GM19438 (cell line): ENCODE measurements around the gene AJUBA.
"Not testable (repeated sequence)": the region's sequence is repeated elsewhere in the genome, so short reads cannot be mapped to it uniquely, and the experiment has no call there.

Source experiments
- ATAC-seq: cut with Tn5 transposase; IDR thresholded peaks from one replicate; pipeline ENCODE4 v1.9.1; 2021; ENCODE audit warnings: low read depth; ENCODE audit not compliant: unreplicated experiment

The AJUBA gene

DNA sequence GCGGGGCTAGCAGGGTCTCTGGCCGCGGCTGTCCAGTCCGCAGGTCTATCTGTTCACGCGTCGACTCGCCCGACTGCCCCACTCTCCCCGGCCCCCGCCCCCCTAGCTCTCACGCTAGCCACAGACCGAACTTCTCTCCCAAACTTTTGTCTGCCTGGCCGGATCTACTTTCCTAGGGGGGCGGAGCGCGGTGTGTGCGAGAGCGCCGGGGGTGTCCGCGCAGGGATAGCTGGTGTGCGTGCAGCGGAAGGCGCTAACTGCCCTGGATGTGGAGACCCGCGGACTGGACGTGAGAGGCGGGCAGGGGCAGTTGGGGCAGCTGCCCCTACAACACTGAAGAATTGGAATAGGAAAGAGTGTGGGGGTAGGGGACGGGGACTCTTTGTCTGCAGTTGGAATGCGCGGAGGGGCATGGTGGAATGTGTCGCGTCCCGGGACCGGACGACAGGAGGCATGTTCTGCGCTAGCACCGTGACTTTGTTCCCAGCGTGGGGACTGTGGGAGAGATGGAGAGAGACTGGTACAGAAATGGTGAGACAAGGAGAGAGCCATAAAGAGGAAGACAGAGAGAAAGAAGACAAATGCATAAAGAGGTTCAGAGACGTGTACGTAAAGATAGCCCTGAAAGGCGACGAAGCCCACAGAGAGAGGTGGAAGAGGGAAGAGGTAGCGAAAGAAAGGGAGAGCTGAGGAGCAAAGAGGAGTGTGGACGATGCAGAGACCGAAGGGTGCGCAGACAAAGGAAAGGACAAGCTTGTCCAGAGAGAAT is at the start of gene AJUBA:
TSS of gene AJUBA (minus strand) at position 75 of the 769 bp plus-strand sequence. CDS start 285 bp downstream, outside the sequence.
- peak; percentile 52 for ATAC-seq

DNA sequence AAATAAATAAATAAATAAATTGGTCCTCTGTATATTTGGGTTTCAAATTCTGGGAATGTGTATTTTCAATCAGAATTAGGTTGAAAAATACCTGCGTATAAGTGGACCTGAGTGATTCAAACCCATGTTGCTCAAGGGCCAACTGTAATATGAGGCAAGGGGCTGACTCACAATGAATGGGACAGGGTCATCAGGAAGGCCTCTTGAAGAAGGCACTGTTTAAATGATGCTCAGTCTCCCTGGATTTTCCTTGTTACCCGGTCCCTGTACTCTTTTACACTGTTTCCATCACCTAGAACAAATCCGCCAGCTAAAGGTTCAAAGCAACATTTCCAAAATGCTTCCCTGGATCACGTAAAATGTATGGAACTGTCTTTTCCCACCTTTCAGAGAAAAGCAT is 48.6 kb upstream of the AJUBA start:
- no peak for ATAC-seq

DNA sequence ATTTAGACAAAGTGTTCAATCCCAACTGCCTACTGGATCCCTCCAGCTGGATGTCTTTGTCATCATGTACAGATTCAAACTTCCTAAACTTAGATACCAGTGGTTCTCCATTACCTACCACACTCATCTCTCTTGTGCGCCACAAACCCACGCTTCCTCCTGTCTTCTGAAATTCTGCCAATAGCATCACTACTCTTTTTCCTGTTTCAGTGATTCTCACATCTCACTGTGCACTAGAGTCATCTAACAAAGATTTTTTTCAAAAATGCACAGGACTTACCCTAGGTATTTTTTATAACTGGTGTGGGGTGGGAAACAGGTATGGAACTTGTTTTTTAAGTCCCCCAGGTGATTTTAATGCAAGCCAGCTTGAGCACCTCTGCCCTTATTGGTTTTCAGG is 46.4 kb upstream of the AJUBA start:
- ATAC-seq: no peak

DNA sequence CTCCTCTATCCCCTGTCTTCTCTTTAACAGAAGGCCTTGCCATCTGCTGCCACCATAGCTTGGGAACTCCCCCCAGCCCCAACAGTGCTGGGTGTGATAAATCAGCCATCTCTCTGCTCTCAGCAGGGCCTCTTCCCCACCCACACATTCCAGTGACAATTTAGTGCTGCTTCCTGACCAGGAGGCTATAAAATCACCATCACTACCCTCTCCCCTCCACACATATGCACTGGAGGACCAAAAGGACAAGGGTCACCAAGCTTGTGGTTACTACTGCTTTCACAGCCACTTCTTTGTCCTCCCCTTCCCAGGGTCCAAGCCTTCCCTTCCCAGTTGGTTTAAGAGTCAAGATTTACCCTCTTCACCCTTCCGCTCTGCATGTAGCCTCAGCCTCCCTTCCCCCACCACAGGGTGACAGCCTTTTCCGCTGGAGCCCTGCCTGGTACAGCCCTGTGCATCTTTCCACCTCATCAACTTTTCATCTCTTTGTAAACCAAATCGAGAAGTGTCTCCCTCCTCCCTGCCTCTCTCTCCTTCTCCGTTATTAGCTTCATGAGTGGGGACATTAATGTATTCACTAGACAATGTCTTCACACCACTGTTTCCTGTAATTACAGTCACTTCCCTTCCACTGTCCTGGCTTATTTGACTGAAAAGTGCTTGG is 42.9 kb upstream of the AJUBA start:
- ATAC-seq: no peak

DNA sequence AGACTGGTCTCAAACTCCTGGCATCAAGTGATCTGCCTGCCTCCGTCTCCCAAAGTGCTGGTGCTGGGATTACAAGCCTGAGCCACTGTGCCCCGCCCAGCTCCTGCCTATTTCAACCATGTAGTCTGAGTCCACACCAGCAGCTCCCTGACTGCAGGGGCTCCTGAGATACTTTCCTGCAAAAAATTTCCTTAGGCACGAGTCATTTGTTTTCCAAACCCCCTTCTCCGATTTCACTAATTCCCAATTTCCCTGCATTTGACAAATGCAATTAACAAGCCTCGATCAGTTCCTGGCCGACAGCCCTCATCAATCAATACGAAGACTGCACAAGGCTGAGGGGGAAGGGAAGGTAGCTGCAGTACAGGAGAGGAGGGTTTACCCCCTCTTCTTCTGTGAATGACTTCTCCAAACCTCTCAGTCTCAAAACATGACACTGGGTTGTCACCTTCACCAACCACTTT is 42.3 kb upstream of the AJUBA start:
- no peak for ATAC-seq

DNA sequence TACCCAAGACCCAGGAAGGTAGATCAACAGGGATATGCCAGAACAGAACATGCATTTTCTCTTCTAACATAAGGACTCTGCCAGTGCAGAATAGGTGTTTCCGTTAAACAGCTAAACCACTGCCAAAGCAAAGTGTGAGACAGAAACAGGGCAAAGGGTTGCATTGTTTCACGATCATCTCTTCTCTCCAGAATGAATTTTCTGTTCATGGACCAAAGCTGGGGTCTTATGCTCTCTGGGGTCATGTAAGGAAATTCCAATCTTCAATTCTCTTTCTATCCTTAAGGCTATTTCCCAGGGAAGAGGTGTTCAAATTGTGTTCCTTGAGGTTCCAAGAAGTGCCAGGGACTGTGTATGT is 41.4 kb upstream of the AJUBA start:
- ATAC-seq: no peak

DNA sequence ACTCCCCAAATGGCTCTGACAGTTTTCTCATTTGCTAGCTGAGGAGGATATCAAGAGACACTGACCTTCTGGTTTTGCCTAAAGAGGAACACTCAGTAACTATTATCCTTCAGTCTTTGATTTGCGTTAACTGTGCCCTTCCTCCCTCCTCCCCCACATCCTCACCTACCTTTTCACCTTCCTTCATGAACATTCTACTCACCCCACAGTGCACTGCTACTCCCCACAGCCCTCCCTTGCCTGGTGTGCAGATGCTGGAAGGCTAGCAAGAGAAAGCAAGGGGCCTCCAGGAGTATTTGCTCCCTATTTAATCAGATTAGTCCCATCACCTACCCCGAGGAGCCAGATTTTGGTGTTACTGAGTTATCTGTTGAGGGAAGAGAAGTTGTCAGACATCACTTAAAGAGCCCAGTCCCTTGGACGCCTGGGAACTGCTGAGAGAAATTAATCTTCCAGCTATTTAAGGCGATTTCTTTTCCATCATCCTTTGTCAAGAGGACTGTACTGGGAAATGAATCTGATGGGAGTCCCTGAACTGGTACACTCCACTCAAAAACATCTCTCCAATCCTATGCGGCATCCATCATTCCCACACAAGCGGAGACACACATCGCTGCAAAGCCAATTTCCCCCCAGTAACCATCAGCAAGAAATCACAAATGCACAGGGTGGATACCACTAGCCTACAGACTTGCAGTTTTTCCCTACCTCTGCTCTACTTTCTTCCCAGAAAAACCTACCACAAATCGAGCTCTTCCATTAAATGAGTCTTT is 40.9 kb upstream of the AJUBA start:
- ATAC-seq: no peak

DNA sequence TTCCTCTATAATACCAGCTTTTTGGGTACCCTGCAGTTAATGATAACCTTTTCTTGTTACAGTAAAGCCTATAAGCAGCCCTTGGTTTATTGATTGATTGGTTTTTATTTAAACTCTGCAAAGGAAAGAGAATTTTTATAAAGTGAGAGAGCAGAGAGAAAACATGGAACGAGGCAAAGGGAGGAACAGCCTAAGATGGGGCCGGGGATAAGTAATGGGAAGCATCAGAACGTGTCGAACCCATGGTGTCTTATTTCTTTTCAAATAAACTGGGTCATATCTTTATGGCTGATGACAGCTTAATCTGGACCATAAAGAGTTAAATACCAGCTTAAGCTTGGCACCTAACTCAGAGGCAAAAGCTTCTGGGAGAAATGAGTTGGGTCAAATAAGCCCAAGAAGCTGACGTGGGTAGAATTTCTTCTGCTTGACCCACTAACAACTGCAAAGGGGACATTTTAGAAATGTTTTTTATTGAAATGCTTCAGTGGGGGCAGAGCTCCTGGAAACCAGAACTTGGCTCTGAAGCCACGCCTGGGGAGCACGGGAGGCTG is 39.6 kb upstream of the AJUBA start:
- no peak for ATAC-seq

DNA sequence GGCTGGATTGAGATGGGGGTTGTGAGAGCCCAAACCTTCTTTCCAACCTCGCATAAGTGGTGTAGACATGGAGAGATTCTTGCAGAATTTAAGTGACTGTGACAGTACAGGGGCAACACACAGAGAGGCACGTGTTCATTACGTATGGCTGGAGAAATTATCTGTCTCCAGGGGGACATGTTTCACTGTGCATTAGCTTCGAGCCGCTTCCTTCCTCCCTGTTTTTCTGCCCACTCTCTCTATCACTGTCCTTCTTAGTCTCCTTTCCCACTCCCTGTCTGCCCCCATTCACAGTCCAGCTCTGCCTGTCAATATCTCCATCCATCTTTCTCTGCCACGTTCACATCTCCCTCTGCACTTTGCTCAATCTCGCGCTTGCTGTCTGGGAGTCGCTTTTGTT is 39.1 kb upstream of the AJUBA start:
- no peak for ATAC-seq

DNA sequence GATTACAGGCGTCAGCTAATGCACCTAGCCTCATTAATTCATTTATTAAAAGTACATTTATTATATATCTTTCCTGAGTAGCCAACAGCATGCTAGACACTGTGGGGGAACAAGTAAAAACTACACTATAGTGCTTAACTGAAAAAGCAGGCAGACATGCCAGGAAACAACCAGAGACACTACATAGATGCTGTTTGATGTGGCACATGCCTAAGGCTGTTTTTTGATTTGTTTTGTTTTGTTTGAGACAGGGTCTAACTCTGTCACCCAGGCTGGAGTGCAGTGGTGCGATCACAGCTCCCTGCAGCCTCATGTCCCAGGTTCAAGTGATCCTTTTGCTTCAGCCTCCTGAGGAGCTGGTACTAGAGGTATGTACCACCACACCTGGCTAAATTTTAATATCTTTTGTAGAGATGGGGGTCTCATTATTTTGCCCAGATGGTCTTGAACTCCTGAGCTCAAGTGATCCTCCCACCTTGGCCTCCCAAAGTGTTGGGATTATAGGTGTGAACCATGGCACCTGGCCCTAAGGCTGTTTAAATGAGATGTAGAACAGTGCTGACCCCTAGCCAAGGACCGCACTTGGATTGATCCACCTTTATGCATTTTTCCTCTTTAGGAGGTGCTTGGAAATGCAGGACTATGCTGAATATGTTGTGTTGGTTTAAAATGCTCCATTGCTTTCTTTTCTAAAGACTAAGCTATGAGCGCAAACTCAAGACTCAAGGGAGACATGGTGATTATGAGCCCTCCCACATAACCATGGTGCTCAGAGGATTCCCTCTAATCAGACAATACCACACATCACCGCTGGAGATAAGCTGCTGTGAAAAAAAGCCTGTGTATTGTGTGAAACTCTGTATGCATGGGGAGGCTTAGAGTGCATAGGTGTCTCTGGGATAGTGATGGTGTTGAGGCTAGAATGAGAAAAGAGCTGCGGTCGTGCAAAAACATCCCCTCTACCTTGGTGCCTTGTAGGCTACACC is 38.1 kb upstream of the AJUBA start:
- no peak for ATAC-seq

DNA sequence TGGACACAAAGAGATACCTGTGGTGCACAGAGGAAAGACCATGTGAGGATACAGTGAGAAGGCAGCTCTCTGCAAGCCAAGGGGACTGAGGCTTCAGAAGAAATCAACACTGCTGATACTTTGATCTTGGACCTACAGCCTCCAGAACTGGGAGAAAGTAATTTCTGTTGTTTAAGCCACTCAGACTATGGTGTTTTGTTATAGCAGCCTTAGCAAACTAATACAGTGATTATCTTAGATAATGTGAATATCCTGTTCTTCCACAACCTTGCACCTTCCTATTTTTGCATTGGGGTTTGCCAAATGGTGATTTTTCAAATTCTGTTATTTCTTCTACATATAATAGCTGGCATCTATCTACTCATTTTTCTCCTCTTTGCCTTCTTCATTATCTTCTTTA is 35.8 kb upstream of the AJUBA start:
- no peak for ATAC-seq

DNA sequence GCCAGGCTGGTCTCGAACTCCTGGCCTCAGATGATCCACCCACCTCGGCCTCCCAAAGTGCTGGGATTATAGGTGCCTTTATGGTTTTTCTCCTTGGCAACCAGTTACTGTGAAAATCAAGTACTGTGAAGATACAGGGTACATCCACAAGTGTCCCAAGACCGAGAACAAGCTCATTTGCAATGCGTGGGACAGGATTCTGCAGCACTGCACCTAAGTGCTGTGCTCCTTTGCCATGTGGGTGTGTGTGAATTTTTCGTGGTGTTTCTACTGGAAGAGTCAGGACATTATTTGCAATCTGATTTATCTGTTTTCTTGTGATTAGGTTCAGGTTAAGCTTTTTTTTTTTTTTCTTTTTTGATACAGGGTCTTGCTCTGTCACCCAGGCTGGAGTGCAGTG is 34.7 kb upstream of the AJUBA start:
- no peak for ATAC-seq

DNA sequence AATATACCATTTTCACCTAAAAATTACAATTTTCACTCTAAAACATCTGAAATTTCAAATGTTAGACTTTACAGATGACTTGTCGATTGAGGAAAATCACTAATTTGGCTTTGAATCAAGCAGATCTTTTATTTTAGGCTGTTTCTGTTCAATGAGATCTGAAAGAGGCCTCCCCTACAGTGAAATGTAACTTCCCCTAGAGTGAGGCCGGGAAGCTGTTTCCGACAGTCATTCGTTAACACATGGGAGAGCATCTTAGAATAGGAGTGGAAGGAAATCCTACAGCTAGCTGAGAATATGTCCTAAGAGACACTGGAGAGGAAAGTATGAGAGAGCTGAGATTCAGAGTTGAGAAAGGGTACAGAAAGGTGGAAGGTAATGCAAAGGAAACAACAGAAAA is 33.3 kb upstream of the AJUBA start:
- no peak for ATAC-seq

DNA sequence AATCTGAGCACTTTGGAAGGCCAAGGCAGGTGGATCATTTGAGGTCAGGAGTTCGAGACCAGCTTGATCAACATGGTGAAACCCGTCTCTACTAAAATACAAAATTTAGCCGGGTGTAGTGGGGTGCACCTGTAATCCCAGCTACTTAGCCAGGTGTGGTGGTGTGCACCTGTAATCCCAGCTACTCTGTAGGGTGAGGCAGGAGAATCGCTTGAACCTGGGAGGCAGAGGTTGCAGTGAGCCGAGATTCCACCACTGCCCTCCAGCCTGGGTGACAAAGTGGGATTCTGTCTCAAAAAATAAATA is 31.4 kb upstream of the AJUBA start:
- ATAC-seq: not testable (repeated sequence)

DNA sequence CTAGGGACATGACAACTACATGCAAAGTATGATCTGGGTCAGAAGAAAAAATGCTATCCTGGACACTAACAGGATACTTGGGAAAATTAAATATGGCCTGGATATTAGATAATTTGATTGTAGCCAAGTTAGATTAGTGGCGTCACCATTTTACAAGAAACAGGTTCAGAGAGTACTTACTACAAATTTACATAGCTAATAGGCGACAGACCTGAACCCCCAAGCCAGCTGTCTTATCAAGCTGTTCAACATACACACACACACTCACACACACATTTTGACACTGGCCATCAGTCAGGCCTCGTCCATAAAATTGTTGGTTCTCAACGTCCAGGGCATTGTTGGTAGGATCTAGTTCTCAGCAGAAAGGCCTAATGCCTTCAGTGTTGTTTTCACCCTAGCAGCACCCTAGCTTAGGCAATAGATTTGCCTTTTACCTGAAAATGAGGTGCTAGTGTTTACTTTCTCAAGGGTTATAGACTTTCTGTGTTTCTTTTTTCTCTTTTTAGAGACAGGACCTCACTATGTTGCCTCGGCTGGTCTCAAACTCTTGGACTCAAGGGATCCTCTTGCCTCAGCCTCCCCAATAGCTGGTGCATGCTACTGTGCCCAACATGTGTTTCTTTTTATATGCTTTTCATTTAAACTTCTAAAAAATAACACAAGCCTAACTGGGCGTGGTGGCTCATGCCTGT is 30.9 kb upstream of the AJUBA start:
- no peak for ATAC-seq

DNA sequence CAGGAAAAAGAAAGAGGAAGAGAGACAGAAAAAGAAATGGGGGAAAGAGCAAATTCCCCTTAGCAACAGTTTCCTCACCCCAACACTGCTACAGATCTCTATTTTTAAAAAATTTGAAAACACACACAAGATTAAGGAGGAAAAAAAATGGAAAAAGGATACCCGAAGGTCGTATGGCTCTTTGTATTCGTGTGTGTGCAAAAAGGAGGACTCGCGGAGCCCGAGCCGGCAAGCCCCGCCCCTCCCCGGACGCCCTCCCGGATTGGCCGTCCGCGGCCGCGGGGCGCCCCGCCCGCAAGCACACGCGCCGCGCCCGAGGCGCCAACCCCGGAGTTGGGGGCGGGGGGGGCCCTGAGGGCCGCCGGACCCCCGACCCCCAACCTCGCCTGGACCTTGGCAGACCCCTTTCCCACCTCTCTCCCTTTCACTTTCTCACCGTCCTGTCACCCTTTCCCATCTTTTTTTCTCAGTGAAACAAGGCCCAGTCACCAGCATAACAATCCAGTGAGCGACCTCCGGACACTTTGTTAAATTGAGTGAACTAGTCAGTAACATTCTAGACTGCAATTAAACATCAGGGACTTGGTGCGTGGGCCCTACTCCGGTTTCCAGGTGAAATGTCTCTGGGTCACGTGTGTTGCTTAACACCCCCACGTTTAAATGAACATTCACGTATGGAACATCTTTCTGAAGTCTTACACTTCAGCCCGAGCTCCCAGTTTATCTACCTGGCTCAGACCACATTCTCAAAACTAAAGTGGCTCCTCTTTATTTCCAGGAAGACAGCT is 27.8 kb upstream of the AJUBA start, which contains the start of gene C14orf93:
TSS of gene C14orf93 (minus strand) at position 205 of the 788 bp plus-strand sequence. CDS start 11,120 bp downstream, outside the sequence.
- ATAC-seq: no peak

DNA sequence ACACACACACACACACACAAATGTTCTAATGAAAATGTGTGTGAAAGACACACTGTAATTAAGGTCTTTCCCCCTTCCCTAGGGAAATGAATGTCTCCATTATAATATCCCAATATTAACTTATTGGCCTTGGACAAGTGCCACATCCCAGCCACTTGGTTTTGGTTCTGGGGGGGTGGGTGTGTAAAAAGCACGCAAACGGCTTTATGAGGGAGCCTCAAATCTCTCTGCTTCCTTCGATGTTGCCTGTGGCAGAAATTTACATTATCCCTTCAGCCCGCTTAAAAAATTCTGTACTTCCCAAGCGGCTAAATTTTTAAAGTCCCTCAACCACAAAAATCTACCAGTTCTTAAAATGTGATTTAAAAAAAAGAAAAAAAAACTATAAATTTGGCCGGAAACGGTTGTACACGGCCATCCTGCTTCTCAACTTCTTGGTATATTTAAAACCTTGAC is 27.2 kb upstream of the AJUBA start:
- ATAC-seq: no peak

DNA sequence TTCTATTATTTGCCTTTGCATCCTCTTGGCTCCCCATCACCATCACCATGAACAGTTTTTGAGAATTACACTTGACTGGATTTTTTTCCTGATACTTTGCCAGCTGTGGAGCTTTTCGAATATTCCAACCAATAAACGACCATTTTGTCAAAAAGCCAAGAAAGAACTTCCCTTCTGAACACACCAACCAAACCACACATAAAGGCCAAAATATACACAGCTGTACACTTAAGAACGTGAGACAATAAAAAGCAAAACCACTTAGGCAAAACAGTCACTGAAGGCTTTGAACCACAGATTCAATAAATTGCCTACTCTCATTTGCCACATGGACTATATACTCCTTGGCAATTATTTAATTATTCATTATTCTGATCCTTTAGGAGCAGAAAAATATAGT is 26.5 kb upstream of the AJUBA start:
- no peak for ATAC-seq
